GM12878 (cell line): ENCODE data around the gene DNAAF2. TPM values are rescaled to one million over a fixed set of nuclear protein-coding genes. Genes with fewer than 3 reads are reported as not detected.
A peak's percentile ranks its signal among the peaks of the same experiment; 100 is the strongest.

Experiments
- ATF2 ChIP-seq: IDR thresholded peaks from 2 replicates; pipeline ENCODE4 v1.6.1; 2012; ENCODE audit warnings: low read length, inconsistent platforms
- BACH1 ChIP-seq: fragments of 450-650 bp; IDR thresholded peaks from 2 replicates; pipeline ENCODE4 v1.6.1; 2017; ENCODE audit warnings: mild to moderate bottlenecking, borderline replicate concordance
- CBFB ChIP-seq: IDR thresholded peaks from 2 replicates; pipeline ENCODE4 v1.6.1; 2016; ENCODE audit warnings: antibody characterized with exemption, low read depth
- HCFC1 ChIP-seq: fragments of 150-350 bp; IDR thresholded peaks from 2 replicates; pipeline ENCODE4 v1.6.1; 2014; ENCODE audit warnings: low read length
- IRF4 ChIP-seq: IDR thresholded peaks from 2 replicates; pipeline ENCODE4 v1.6.1; 2011; ENCODE audit warnings: low read depth, low read length
- JUND ChIP-seq: IDR thresholded peaks from 2 replicates; pipeline ENCODE4 v1.6.1; 2012; ENCODE audit warnings: low read depth, mild to moderate bottlenecking, low read length, improper control_type of control experiment, moderate library complexity
- NFYB ChIP-seq: IDR thresholded peaks from 2 replicates; pipeline ENCODE4 v1.6.1; 2011; ENCODE audit warnings: low read depth, mild to moderate bottlenecking, low read length, improper control_type of control experiment, moderate library complexity; ENCODE audit not compliant: insufficient read depth
- NKRF ChIP-seq: fragments of 450-650 bp; conservative IDR thresholded peaks from 2 replicates; pipeline ENCODE4 v1.6.1; 2017; ENCODE audit warnings: mild to moderate bottlenecking, moderate library complexity
- NRF1 ChIP-seq: conservative IDR thresholded peaks from 2 replicates; pipeline ENCODE4 v1.6.1; 2011; ENCODE audit warnings: mild to moderate bottlenecking, low read depth, low read length, improper control_type of control experiment
- RFX5 ChIP-seq: IDR thresholded peaks from 2 replicates; pipeline ENCODE4 v1.6.1; 2011; ENCODE audit warnings: low read depth, low read length, improper control_type of control experiment
- SP1 ChIP-seq: IDR thresholded peaks from one replicate; pipeline ENCODE4 v1.6.1; 2011; ENCODE audit warnings: low read depth, low read length
- USF2 ChIP-seq: IDR thresholded peaks from 2 replicates; pipeline ENCODE4 v1.6.1; 2011; ENCODE audit warnings: low read depth, low read length, improper control_type of control experiment, borderline replicate concordance
- ZBTB40 ChIP-seq: fragments of 450-650 bp; IDR thresholded peaks from 2 replicates; pipeline ENCODE4 v1.6.1; 2016; ENCODE audit warnings: mild to moderate bottlenecking, moderate library complexity, borderline replicate concordance
- ZNF592 ChIP-seq: fragments of 450-650 bp; IDR thresholded peaks from 2 replicates; pipeline ENCODE4 v1.6.1; 2017; ENCODE audit warnings: mild to moderate bottlenecking, moderate library complexity
- polyA plus RNA-seq, 11 experiments: library from polyadenylated mRNA; depleted of rRNA in 4 of 11; unstranded in 6 of 11; stranded (reverse) in 5 of 11; fragments of >200 nt; fragmentation: Nextera tagmentation in 4 of 11; fragmentation: Illumina TruSeq in 1 of 11; extraction: Ambion mirVana in 4 of 11; extraction: Trizol in 1 of 11; gene quantifications; 1 replicate in 1 of 11; 2 replicates in 10 of 11; pipeline versions ENCODE4 v1.2.1 to v1.2.3, GENCODE V29; 2011 to 2016; ENCODE audit warnings: inconsistent platforms in 2 of 11, missing spikeins in 2 of 11, low read depth in 1 of 11
- total RNA-seq, 4 experiments: library from RNA; depleted of rRNA in 3 of 4; stranded (reverse); fragments of >200 nt in 3 of 4; fragmentation: Illumina TruSeq in 1 of 4; extraction: Trizol in 1 of 4; gene quantifications; 2 replicates each; pipeline versions ENCODE4 v1.2.1 to v1.2.3, GENCODE V29; 2013 to 2021

The DNAAF2 gene
- total and polyA plus RNA-seq, 10 of the 15 experiments (the other 5 are each of a cell fraction or from before 2014, with no cell fraction given), result 5.7 to 24.7 (median 10.8) TPM

GRCh38 chr14:49634547-49635334 is at the start of gene DNAAF2 (continued):
- TF ChIP-seq ATF2 (no peak), NFYB (no peak), NKRF (peak; percentile 91), JUND (no peak), BACH1 (no peak; the same call in 1 of the 2 replicates), CBFB (no peak), IRF4 (no peak), SP1 (no peak), RFX5 (no peak), ZNF592 (no peak), NRF1 (no peak), HCFC1 (no peak), USF2 (no peak), ZBTB40 (0 out of 2 replicates have a peak, but pooled peaks have one; percentile 40)
